ENCODE data around the gene ZBTB20. TPM values are rescaled to one million over a fixed set of nuclear protein-coding genes. Genes with fewer than 3 reads are reported as not detected.

The ZBTB20 gene
- total RNA-seq, 1 donor from 2014 or later = 91.2 TPM

DNA sequence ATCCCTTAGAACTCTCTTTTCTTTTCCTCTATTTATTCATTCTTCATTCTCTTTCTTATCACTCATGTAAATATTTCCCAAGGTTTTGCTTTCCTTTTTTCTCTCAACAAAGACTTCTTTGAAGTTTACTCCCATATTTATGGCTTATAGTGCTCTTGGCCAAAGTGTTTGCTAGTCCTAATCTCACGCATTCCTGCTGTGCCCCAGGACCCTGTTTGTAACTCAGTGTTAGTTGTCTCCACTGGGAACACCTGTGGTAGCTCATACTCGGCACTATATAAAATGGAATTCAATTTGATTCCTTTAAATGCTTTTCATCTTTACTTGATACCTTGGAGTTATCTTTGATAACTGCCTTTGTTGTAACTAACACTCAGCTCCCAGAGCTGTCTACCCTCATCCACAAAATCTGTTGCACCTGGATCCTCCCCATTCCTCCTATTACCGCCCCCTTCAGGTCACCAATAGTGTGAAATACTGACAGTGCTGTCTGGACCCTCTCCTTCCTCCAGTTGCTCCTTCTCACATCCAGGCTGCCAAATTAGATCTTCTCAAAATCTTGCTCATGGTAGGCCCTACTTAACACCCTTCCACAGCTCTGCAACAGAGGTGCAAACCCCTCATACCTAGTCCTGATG is 776.4 kb downstream of the ZBTB20 start:
- POLR2A ChIA-PET = no interaction called here
- Mint-ChIP-seq H3K4me1 (no peaks in the 10 kb centered on the region), H3K27me3 (no peaks in the 10 kb centered on the region), H3K27ac (no peak overlapping the region), H3K36me3 (ENCODE audit: low read depth) (peaks cover 59% of the 10 kb centered on the region), H3K9me3 (no peaks in the 10 kb centered on the region), H3K4me3 (no peak overlapping the region)
- CTCF ChIA-PET = interaction anchor here (1.4 kb wide), 1 partner anchor 79 kb away, joined by 3 read pairs; no protein-coding TSS in a partner anchor
- DNase-seq = no peak
- intact Hi-C loops (cut with micrococcal nuclease) = no loop called here
- ATAC-seq (ENCODE audit: low read depth) = no peak
- TF ChIP-seq, protein P1, sequence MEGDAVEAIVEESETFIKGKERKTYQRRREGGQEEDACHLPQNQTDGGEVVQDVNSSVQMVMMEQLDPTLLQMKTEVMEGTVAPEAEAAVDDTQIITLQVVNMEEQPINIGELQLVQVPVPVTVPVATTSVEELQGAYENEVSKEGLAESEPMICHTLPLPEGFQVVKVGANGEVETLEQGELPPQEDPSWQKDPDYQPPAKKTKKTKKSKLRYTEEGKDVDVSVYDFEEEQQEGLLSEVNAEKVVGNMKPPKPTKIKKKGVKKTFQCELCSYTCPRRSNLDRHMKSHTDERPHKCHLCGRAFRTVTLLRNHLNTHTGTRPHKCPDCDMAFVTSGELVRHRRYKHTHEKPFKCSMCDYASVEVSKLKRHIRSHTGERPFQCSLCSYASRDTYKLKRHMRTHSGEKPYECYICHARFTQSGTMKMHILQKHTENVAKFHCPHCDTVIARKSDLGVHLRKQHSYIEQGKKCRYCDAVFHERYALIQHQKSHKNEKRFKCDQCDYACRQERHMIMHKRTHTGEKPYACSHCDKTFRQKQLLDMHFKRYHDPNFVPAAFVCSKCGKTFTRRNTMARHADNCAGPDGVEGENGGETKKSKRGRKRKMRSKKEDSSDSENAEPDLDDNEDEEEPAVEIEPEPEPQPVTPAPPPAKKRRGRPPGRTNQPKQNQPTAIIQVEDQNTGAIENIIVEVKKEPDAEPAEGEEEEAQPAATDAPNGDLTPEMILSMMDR (IDR thresholded peaks at IDR 0.05) = no peak

DNA sequence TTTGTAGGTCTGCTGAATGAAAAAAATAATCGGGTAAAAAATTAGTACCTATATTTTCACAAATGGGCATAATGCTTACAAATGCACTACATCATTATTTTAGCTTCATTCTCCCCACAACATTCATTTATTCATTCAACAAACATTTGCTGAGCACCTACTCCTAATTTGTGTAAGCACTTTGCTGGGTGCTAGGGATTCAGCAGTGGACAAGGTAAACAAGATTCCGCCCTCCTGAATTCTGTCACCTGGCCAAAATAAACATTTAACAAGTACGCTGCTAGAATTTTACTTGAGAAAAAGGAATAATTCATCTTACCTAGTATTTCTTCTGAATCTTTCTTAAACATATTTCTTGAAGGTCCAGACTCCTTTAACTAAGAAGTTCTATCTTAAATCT is 781.2 kb downstream of the ZBTB20 start:
- intact Hi-C loops (cut with micrococcal nuclease) = no loop called here
- H3K27ac Mint-ChIP-seq = no peak overlapping the region
- H3K36me3 Mint-ChIP-seq (ENCODE audit: low read depth) = peaks cover 43% of the 10 kb centered on the region
- TF ChIP-seq, protein P1 (IDR thresholded peaks at IDR 0.05) = no peak
- H3K9me3 Mint-ChIP-seq = no peaks in the 10 kb centered on the region
- ATAC-seq (ENCODE audit: low read depth) (no peak), DNase-seq (no peak)
- no peaks in the 10 kb centered on the region for H3K27me3 Mint-ChIP-seq
- POLR2A ChIA-PET = interaction anchor here (1.0 kb wide), 1 partner anchor 85 kb away, joined by 4 read pairs; no protein-coding TSS in a partner anchor
- H3K4me3 Mint-ChIP-seq = no peak overlapping the region
- CTCF ChIA-PET = interaction anchor here (1.1 kb wide), 1 partner anchor 213 kb away, joined by 3 read pairs; no protein-coding TSS in a partner anchor
- H3K4me1 Mint-ChIP-seq = peaks cover 2% of the 10 kb centered on the region

DNA sequence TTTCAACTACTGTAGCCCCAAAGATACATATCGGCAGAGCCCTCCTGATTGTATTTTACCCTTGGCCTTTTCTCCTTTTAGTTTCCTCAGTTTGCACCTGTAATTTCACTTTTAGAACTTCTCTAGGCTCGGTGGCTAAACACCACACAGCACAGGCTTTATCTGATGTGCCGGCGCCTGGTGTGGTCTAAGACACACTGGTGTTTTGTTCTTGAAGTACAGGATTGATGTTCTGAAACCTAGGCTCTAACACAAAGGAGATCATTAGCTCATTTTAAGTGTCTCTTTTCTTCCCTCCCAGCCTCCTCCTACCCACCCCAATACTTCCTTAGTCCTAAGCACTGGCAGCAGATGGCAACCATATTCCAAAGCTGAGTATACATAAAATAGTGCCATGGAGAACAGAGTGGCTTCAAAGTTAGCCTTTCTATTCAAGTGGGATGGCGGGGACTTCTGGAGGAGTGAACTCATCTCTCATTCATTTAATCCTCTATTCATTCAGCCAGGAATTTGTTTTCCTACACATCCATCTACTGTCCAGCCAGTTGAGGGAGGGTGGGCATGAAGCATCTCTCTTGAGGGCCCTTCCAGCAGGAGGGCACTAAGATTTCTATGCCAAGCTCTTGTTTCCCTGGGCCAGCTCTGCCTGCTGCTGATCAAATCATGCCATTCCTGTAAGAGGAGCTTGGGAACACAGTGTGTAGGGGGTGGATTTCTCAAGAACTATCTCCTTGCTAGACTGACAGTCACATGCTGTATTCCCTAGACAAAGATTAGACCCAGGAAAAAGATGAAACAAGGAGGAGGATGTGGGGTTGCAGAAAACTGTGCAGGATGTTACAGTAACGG is 782.1 kb downstream of the ZBTB20 start:
- ChIA-PET CTCF (interaction anchor here (1.1 kb wide), 1 partner anchor 212 kb away, joined by 3 read pairs; no protein-coding TSS in a partner anchor), POLR2A (interaction anchor here (1.0 kb wide), 1 partner anchor 85 kb away, joined by 4 read pairs; no protein-coding TSS in a partner anchor)
- DNase-seq (no peak), ATAC-seq (ENCODE audit: low read depth) (no peak)
- peaks cover 37% of the 10 kb centered on the region for H3K36me3 Mint-ChIP-seq (ENCODE audit: low read depth)
- H3K9me3 Mint-ChIP-seq = no peaks in the 10 kb centered on the region
- H3K4me1 Mint-ChIP-seq = peaks cover 2% of the 10 kb centered on the region
- peak overlapping the region; percentile 25 for H3K27ac Mint-ChIP-seq
- intact Hi-C loops (cut with micrococcal nuclease) = no loop called here
- no peak overlapping the region for H3K4me3 Mint-ChIP-seq
- TF ChIP-seq, protein P1 (IDR thresholded peaks at IDR 0.05) = no peak
- no peaks in the 10 kb centered on the region for H3K27me3 Mint-ChIP-seq

DNA sequence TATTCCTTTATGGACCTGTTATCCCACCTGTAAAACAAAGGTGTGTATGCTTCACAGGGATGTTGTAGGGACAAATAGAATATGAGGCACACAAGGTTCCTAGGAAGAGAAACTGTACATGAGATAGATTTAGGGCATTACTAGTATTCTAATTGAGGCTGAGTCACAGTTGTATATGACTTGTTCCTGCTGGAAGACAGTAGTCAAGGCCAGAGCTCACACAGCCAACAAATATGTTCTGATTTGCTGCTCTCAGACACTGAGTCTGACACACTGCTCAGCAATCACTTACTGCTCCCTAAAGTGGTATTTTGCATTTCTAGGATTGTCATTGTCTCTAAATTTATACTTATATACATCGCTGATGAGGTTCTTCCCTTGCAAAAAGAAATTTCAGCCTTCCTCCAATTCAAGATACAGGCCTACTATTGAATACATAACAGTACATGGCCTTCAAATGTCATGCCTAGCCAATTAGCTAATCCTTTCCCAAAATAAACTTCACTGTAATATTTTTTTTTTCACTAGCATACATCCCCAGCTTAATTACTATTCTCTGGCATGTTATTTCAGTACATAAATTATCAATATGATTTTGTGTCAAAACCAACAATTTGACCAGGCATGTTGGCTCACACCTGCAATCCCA is 783.4 kb downstream of the ZBTB20 start:
- Mint-ChIP-seq H3K36me3 (ENCODE audit: low read depth) (peaks cover 40% of the 10 kb centered on the region), H3K9me3 (no peaks in the 10 kb centered on the region), H3K4me3 (no peak overlapping the region), H3K27me3 (no peaks in the 10 kb centered on the region), H3K27ac (no peak overlapping the region), H3K4me1 (peaks cover 2% of the 10 kb centered on the region)
- ChIA-PET CTCF (interaction anchor here (0.5 to 1.4 kb wide), 6 partner anchors 17 to 213 kb away, joined by 3 to 8 read pairs (median 3); no protein-coding TSS in a partner anchor), POLR2A (no interaction called here)
- TF ChIP-seq, protein P1 (IDR thresholded peaks at IDR 0.05) = no peak
- ATAC-seq (ENCODE audit: low read depth) (no peak), DNase-seq (no peak)
- intact Hi-C loops (cut with micrococcal nuclease) = loop anchor here (1.0 to 2.0 kb wide), 2 partner anchors 73 to 211 kb away; no protein-coding TSS in a partner anchor
